Keratinocyte (primary cell): ENCODE results near the gene MYO1D. TPM values are rescaled to one million over a fixed set of nuclear protein-coding genes. Genes with fewer than 3 reads are reported as not detected.

Experiments used
- DNase-seq: peaks from one replicate; pipeline ENCODE4 v3.0.0-alpha.2; 2011; ENCODE audit warnings: low read depth, missing footprints, low spot score
- FAIRE-seq: peaks from 2 replicates; lab custom pipeline; 2011; peaks lifted over from hg19 to GRCh38; lab: Jason Lieb, UNC
- H2AFZ ChIP-seq: 2 replicates; pipeline ENCODE4 v1.6.0; 2012; ENCODE audit warnings: low read length, control low read depth, inconsistent platforms; ENCODE audit not compliant: control insufficient read depth
- H3K27ac ChIP-seq: 2 replicates; pipeline ENCODE4 v1.5.1; 2011; ENCODE audit warnings: low read length; ENCODE audit not compliant: control insufficient read depth, insufficient read depth
- H3K27me3 ChIP-seq: 3 replicates; pipeline ENCODE4 v1.6.0; 2011; ENCODE audit warnings: low read length; ENCODE audit not compliant: control insufficient read depth, insufficient read depth; ENCODE audit errors: extremely low read depth
- H3K36me3 ChIP-seq, 2 experiments: 2 replicates in 1 of 2; 3 replicates in 1 of 2; pipeline ENCODE4 v1.5.1; 2011; ENCODE audit warnings: low read length in 2 of 2, mild to moderate bottlenecking in 1 of 2; ENCODE audit not compliant: control insufficient read depth in 2 of 2, insufficient read depth in 2 of 2; ENCODE audit errors: extremely low read depth in 1 of 2
- H3K4me1 ChIP-seq: 3 replicates; pipeline ENCODE4 v1.5.1; 2011; ENCODE audit warnings: low read length; ENCODE audit not compliant: control insufficient read depth, insufficient read depth; ENCODE audit errors: extremely low read depth
- H3K4me2 ChIP-seq: 3 replicates; pipeline ENCODE4 v1.6.0; 2011; ENCODE audit warnings: low read depth, low read length; ENCODE audit not compliant: control insufficient read depth, insufficient read depth; ENCODE audit errors: extremely low read depth
- H3K4me3 ChIP-seq, 3 experiments: fragments of 200-600 bp in 1 of 3; sonication (generic) in 1 of 3; 2 replicates in 2 of 3; 3 replicates in 1 of 3; pipeline ENCODE4 v1.5.1; 2011 to 2016; ENCODE audit warnings: low read length in 3 of 3, mild to moderate bottlenecking in 3 of 3, control low read depth in 2 of 3, inconsistent platforms in 1 of 3, low read depth in 1 of 3, mixed read lengths in 1 of 3, mixed run types in 1 of 3, moderate library complexity in 1 of 3; ENCODE audit not compliant: control insufficient read depth in 2 of 3, insufficient read depth in 2 of 3; ENCODE audit errors: extremely low read depth in 1 of 3
- H3K79me2 ChIP-seq: 2 replicates; pipeline ENCODE4 v1.6.0; 2012; ENCODE audit warnings: low read length; ENCODE audit not compliant: control insufficient read depth, insufficient read depth
- H3K9ac ChIP-seq: 3 replicates; pipeline ENCODE4 v1.6.0; 2011; ENCODE audit warnings: low read length; ENCODE audit not compliant: control insufficient read depth, insufficient read depth; ENCODE audit errors: extremely low read depth
- H3K9me1 ChIP-seq: 3 replicates; pipeline ENCODE4 v1.6.0; 2011; ENCODE audit warnings: low read length; ENCODE audit not compliant: control insufficient read depth, insufficient read depth; ENCODE audit errors: extremely low read depth
- H3K9me3 ChIP-seq: 2 replicates; pipeline ENCODE4 v1.5.1; 2012; ENCODE audit warnings: low read depth, low read length; ENCODE audit not compliant: control insufficient read depth
- H4K20me1 ChIP-seq: 3 replicates; pipeline ENCODE4 v1.6.0; 2011; ENCODE audit warnings: low read length; ENCODE audit not compliant: control insufficient read depth, insufficient read depth; ENCODE audit errors: extremely low read depth
- EZH2 ChIP-seq: IDR thresholded peaks from one replicate; pipeline ENCODE4 v1.6.1; 2012; ENCODE audit warnings: inconsistent platforms, mild to moderate bottlenecking, low read length, moderate library complexity
- dilution Hi-C: fragments of 300-500 bp; cut with MboI; formaldehyde crosslinking; loops from one replicate; pipeline ENCODE4 v1.7.0; 2020; ENCODE audit warnings: low sequenced_read_pairs; ENCODE audit not compliant: extremely low pct_ligation_motif_present
- polyA plus RNA-seq, 5 experiments: library from polyadenylated mRNA; depleted of rRNA in 3 of 5; stranded (reverse) in 3 of 5; stranded (forward) in 1 of 5; unstranded in 1 of 5; fragments of >200 nt; gene quantifications; 1 replicate in 1 of 5; 2 replicates in 3 of 5; 3 replicates in 1 of 5; pipeline versions ENCODE4 v1.2.1 to v1.2.3, GENCODE V29; 2011 to 2012; ENCODE audit warnings: missing spikeins in 2 of 5, low read depth in 1 of 5, low replicate concordance in 1 of 5
- TF ChIP-seq, protein P1 (sequence below), 3 experiments: IDR thresholded peaks in 1 of 3; conservative IDR thresholded peaks in 1 of 3; optimal IDR thresholded peaks in 1 of 3; 2 replicates in 2 of 3; 3 replicates in 1 of 3; pipeline versions ENCODE3 to v1.5.1; 2011; ENCODE audit warnings: low read length in 3 of 3, mild to moderate bottlenecking in 3 of 3, moderate library complexity in 2 of 3, control low read depth in 1 of 3, inconsistent platforms in 1 of 3; ENCODE audit not compliant: insufficient read depth in 2 of 3; ENCODE audit errors: extremely low read depth in 1 of 3

MYO1D gene
- polyA plus RNA-seq, 1 donor (not counting 4 experiments of a cell fraction or from before 2014, with no cell fraction given) = 33.7 TPM

- H3K27me3 ChIP-seq = no peaks in the 10 kb centered on the region
- TF ChIP-seq, protein P1, sequence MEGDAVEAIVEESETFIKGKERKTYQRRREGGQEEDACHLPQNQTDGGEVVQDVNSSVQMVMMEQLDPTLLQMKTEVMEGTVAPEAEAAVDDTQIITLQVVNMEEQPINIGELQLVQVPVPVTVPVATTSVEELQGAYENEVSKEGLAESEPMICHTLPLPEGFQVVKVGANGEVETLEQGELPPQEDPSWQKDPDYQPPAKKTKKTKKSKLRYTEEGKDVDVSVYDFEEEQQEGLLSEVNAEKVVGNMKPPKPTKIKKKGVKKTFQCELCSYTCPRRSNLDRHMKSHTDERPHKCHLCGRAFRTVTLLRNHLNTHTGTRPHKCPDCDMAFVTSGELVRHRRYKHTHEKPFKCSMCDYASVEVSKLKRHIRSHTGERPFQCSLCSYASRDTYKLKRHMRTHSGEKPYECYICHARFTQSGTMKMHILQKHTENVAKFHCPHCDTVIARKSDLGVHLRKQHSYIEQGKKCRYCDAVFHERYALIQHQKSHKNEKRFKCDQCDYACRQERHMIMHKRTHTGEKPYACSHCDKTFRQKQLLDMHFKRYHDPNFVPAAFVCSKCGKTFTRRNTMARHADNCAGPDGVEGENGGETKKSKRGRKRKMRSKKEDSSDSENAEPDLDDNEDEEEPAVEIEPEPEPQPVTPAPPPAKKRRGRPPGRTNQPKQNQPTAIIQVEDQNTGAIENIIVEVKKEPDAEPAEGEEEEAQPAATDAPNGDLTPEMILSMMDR (optimal IDR thresholded peaks at IDR 0.05 in 1 of 3, IDR thresholded peaks at IDR 0.05 in 1 of 3, conservative IDR thresholded peaks at IDR 0.05 in 1 of 3; ENCODE audit: extremely low read depth in 1 of 3, insufficient read depth in 2 of 3, low read length in 3 of 3) = no peak
- H3K79me2 ChIP-seq = no peaks in the 10 kb centered on the region
- H3K9ac ChIP-seq = no peak overlapping the region
- H3K9me3 ChIP-seq = no peaks in the 10 kb centered on the region
- H3K4me1 ChIP-seq = no peaks in the 10 kb centered on the region
- FAIRE-seq (no peak), DNase-seq (no peak)
- no peak overlapping the region for H3K4me2 ChIP-seq
- no peaks in the 10 kb centered on the region for H3K9me1 ChIP-seq
- no peaks in the 10 kb centered on the region for H4K20me1 ChIP-seq
- H2AFZ ChIP-seq = no peak overlapping the region
- H3K27ac ChIP-seq = no peak overlapping the region
- peaks cover 0 to 1% of the 10 kb centered on the region in 2 experiments for H3K36me3 ChIP-seq
- dilution Hi-C loops = no loop called here
- H3K4me3 ChIP-seq = no peak overlapping the region
These were observed 248.5 kb downstream of the MYO1D start for GRCh38 chr17:32628271-32629044.

DNA sequence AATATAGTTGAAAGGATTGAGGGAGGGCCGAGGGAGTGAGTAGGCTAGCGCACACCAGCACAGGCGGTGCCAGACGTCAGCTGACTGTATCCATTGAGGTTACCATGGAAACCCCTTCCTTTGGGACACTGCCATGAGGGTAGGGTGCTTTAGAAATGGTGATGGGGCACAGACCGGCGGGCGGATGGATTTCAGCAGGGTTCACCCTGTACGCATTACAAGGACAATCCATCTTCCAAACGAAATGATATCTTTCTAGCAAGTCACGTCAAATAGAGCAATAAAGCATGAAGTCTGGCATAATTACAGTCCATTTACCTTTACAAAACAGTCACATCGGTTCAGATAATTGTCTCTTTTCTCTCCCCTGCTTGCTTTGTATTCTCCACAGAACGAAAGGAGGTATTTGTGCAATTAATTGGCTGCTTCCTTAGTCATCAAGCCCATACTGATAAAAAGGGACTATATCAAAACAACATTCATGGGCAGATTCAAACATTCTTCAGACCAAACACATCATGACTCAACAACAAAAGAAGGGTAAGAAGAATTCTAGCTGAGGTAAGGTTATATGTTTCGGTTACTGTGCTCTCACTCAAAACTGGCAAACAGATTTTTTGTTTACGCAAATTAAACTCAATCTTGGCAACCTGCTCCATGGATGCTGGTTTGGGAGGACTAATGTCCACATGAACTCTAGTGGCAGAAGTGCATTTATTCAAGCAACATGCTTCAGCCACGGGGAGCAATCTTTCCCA lies 249.5 kb downstream of the MYO1D start:
- Histone ChIP-seq H3K9ac (no peak overlapping the region), H3K27ac (no peak overlapping the region), H3K9me1 (no peaks in the 10 kb centered on the region), H3K36me3 (peaks cover 0 to 1% of the 10 kb centered on the region in 2 experiments), H2AFZ (no peak overlapping the region), H3K9me3 (no peaks in the 10 kb centered on the region), H3K79me2 (no peaks in the 10 kb centered on the region), H4K20me1 (no peaks in the 10 kb centered on the region), H3K4me1 (peaks cover 2% of the 10 kb centered on the region), H3K4me3 (no peak overlapping the region), H3K27me3 (no peaks in the 10 kb centered on the region), H3K4me2 (no peak overlapping the region)
- peak; percentile 71 for FAIRE-seq
- TF ChIP-seq, protein P1 (optimal IDR thresholded peaks at IDR 0.05 in 1 of 3, IDR thresholded peaks at IDR 0.05 in 1 of 3, conservative IDR thresholded peaks at IDR 0.05 in 1 of 3; ENCODE audit: extremely low read depth in 1 of 3, insufficient read depth in 2 of 3, low read length in 3 of 3) = no peak
- TF ChIP-seq EZH2 = no peak
- dilution Hi-C loops = no loop called here
- no peak for DNase-seq
